PC-9 (cell line): ENCODE data around the gene DNAH7. TPM values are rescaled to one million over a fixed set of nuclear protein-coding genes. Genes with fewer than 3 reads are reported as not detected.
A peak's percentile ranks its signal among the peaks of the same experiment; 100 is the strongest.

Experiments used
- BruUV-seq: library from RNA; stranded (reverse); fragments of 400-500 nt; replicated peaks from 2 replicates; lab custom pipeline; 2021; lab: Mats Ljungman, UMichigan
- CTCF ChIA-PET: fragments of 300-600 bp; sonication (Branson Sonifier 250); formaldehyde crosslinking; loops from one replicate; lab custom pipeline; 2022; ENCODE audit warnings: antibody characterized with exemption; lab: Charles Lee
- POLR2A ChIA-PET: fragments of 300-600 bp; sonication (Branson Sonifier 250); formaldehyde crosslinking; loops from one replicate; lab custom pipeline; 2022; ENCODE audit warnings: antibody characterized with exemption; ENCODE audit not compliant: unreplicated experiment; lab: Charles Lee
- DNase-seq, 2 experiments: peaks; one replicate each; pipeline versions ENCODE4 v3.0.0 to v3.0.0-alpha.2; 2015 to 2022; ENCODE audit warnings: mixed read lengths in 1 of 2
- H2AFZ ChIP-seq: fragments of 200-600 bp; sonication (generic); 2 replicates; pipeline ENCODE4 v1.8.1; 2017; ENCODE audit warnings: antibody characterized with exemption
- H3F3A ChIP-seq: fragments of 200-600 bp; sonication (generic); 2 replicates; pipeline ENCODE4 v1.8.1; 2017; ENCODE audit warnings: antibody characterized with exemption, mild to moderate bottlenecking, low read depth; ENCODE audit not compliant: insufficient read depth
- H3K27ac ChIP-seq: fragments of 200-600 bp; sonication (generic); 2 replicates; pipeline ENCODE4 v1.6.1; 2016; ENCODE audit warnings: mixed run types
- H3K27me3 ChIP-seq: fragments of 200-600 bp; sonication (generic); 2 replicates; pipeline ENCODE4 v1.6.1; 2016; ENCODE audit warnings: low read depth, mixed run types; ENCODE audit not compliant: insufficient read depth
- H3K36me3 ChIP-seq: fragments of 200-600 bp; sonication (generic); 2 replicates; pipeline ENCODE4 v1.6.1; 2016; ENCODE audit warnings: low read depth, mixed run types
- H3K4me1 ChIP-seq: fragments of 200-600 bp; sonication (generic); replicated peaks from 2 replicates; pipeline ENCODE4 v1.6.1; 2016; ENCODE audit warnings: mixed run types; ENCODE audit not compliant: insufficient read depth
- H3K4me2 ChIP-seq: fragments of 200-600 bp; sonication (generic); 2 replicates; pipeline ENCODE4 v1.6.1; 2017; ENCODE audit warnings: mixed run types
- H3K4me3 ChIP-seq: fragments of 200-600 bp; sonication (generic); 2 replicates; pipeline ENCODE4 v1.6.1; 2016; ENCODE audit warnings: mixed run types
- H3K79me2 ChIP-seq: fragments of 200-600 bp; sonication (generic); 2 replicates; pipeline ENCODE4 v1.6.1; 2017; ENCODE audit warnings: low read depth, mixed run types
- H3K9me2 ChIP-seq: fragments of 200-600 bp; sonication (generic); 2 replicates; pipeline ENCODE4 v1.8.1; 2017; ENCODE audit warnings: mild to moderate bottlenecking; ENCODE audit not compliant: insufficient read depth
- H3K9me3 ChIP-seq: fragments of 200-600 bp; sonication (generic); 2 replicates; pipeline ENCODE4 v1.8.1; 2016; ENCODE audit warnings: low read depth; ENCODE audit not compliant: insufficient read depth
- H4K20me1 ChIP-seq: fragments of 200-600 bp; sonication (generic); 2 replicates; pipeline ENCODE4 v1.8.1; 2017; ENCODE audit not compliant: insufficient read depth
- EZH2 ChIP-seq: fragments of 200-600 bp; sonication (generic); IDR thresholded peaks from 2 replicates; pipeline ENCODE4 v1.8.0; 2017; ENCODE audit warnings: antibody characterized with exemption, low read depth
- intact Hi-C: fragments of 100-400 bp; cut with micrococcal nuclease; formaldehyde crosslinking; loops from one replicate; pipeline ENCODE4 v1.10.0; 2022; ENCODE audit not compliant: unreplicated experiment
- total RNA-seq: library from RNA; stranded (reverse); gene quantifications from 2 replicates; pipeline ENCODE4 v1.2.3, GENCODE V29; 2021
- TF ChIP-seq, protein P1 (sequence below): fragments of 200-600 bp; sonication (generic); conservative IDR thresholded peaks from 2 replicates; pipeline ENCODE4 v1.6.1; 2017; ENCODE audit warnings: mixed run types, antibody characterized with exemption, mild to moderate bottlenecking, moderate library complexity

The DNAH7 gene
- total RNA-seq, 1 experiment from 2014 or later: 3.8 TPM

- no TSS peak for BruUV-seq
- H3K79me2 ChIP-seq: no peaks in the 10 kb centered on the region
- no peaks in the 10 kb centered on the region for H4K20me1 ChIP-seq
- H2AFZ ChIP-seq: no peak overlapping the region
- TF ChIP-seq EZH2: no peak
- TF ChIP-seq, protein P1, sequence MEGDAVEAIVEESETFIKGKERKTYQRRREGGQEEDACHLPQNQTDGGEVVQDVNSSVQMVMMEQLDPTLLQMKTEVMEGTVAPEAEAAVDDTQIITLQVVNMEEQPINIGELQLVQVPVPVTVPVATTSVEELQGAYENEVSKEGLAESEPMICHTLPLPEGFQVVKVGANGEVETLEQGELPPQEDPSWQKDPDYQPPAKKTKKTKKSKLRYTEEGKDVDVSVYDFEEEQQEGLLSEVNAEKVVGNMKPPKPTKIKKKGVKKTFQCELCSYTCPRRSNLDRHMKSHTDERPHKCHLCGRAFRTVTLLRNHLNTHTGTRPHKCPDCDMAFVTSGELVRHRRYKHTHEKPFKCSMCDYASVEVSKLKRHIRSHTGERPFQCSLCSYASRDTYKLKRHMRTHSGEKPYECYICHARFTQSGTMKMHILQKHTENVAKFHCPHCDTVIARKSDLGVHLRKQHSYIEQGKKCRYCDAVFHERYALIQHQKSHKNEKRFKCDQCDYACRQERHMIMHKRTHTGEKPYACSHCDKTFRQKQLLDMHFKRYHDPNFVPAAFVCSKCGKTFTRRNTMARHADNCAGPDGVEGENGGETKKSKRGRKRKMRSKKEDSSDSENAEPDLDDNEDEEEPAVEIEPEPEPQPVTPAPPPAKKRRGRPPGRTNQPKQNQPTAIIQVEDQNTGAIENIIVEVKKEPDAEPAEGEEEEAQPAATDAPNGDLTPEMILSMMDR: no peak
- H3K9me2 ChIP-seq: no peaks in the 10 kb centered on the region
- DNase-seq: no peak
- no peak overlapping the region for H3K4me3 ChIP-seq
- intact Hi-C loops: no loop called here
- CTCF ChIA-PET: no interaction called here
- H3K27ac ChIP-seq: no peak overlapping the region
- H3K4me1 ChIP-seq: peaks cover 13% of the 10 kb centered on the region; the same call in 1 of the 2 replicates
- POLR2A ChIA-PET: no interaction called here
- no peaks in the 10 kb centered on the region for H3K36me3 ChIP-seq
- no peaks in the 10 kb centered on the region for H3K27me3 ChIP-seq
- H3F3A ChIP-seq: peaks cover 10% of the 10 kb centered on the region
- 0 out of 2 replicates have a peak, but pooled peaks cover 1% of the 10 kb centered on the region for H3K9me3 ChIP-seq
- H3K4me2 ChIP-seq: no peak overlapping the region
These were observed 309.8 kb downstream of the DNAH7 start for GRCh38 chr2:195758846-195759245.

DNA sequence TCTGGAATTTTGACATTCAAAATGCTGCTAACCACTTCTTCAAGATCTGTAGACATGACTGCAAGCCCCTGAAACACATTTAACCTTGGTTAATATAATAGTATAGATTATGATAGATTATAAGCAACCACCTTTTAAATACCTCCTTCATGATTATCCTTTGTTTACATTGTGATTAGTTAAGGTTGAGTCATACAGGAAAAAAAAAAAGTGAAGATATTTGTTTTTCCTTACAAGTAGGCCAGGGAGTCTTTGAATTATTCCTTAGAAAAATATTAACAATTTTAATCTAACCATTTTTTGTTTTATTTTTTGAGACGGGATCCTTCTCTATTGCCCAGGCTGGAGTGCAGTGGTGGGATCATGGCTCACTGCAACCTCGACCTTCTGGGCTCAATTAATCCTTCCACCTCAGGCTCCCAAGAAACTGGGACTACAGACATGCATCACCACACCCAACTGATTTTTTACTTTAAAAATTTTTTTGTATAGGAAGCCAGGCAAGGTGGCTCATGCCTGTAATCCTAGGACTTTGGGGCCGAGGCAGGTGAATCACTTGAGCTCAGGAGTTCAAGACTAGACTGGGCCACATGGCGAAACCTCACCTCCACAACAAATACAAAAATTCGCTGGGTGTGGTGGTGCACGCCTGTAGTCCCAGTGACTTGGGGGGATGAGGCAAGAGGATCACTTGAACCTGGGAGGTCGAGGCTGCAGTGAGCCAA lies 312.3 kb downstream of the DNAH7 start:
- Histone ChIP-seq H3K27ac (peak overlapping the region; percentile 38; the same call in 1 of the 2 replicates), H2AFZ (no peak overlapping the region), H3K4me1 (peaks cover 13% of the 10 kb centered on the region; the same call in 1 of the 2 replicates), H3F3A (peaks cover 10% of the 10 kb centered on the region), H3K4me3 (no peak overlapping the region), H3K4me2 (no peak overlapping the region), H3K27me3 (no peaks in the 10 kb centered on the region), H3K9me3 (no peaks in the 10 kb centered on the region), H4K20me1 (no peaks in the 10 kb centered on the region), H3K36me3 (no peaks in the 10 kb centered on the region), H3K9me2 (no peaks in the 10 kb centered on the region), H3K79me2 (no peaks in the 10 kb centered on the region)
- intact Hi-C loops: no loop called here
- ChIA-PET CTCF (interaction anchor here (0.7 kb wide), 1 partner anchor 580 kb away, joined by 6 read pairs; no protein-coding TSS in a partner anchor), POLR2A (no interaction called here)
- BruUV-seq: no TSS peak
- peak; percentile 9 to 68 for DNase-seq
- TF ChIP-seq EZH2: no peak
- TF ChIP-seq, protein P1: no peak

DNA sequence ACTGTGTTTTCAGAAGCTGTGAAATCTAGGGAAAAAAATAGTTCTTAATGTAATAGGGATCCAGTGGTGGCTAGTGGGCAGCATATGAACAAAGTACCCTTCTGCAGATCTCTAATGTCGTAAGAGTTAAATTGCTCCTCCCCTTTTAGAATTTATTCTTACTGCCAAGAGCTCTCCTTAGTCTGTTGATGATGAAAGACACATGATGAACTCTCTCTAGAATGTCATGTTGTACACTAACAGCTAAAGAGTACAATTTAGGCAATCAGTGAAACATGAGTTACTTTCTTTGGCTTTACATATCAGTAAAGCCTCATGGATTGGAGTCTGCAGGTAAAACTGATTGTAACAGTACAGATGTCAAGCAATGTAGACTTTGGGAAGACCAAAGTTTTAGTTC lies 327.4 kb downstream of the DNAH7 start:
- no TSS peak for BruUV-seq
- no peak for TF ChIP-seq EZH2
- TF ChIP-seq, protein P1: no peak
- Histone ChIP-seq H3K27ac (no peak overlapping the region), H4K20me1 (no peaks in the 10 kb centered on the region), H2AFZ (no peak overlapping the region), H3K9me3 (no peaks in the 10 kb centered on the region; the same call in 1 of the 2 replicates), H3K4me3 (no peak overlapping the region), H3K9me2 (no peaks in the 10 kb centered on the region), H3K36me3 (no peaks in the 10 kb centered on the region), H3K4me2 (no peak overlapping the region), H3K27me3 (no peaks in the 10 kb centered on the region), H3F3A (no peaks in the 10 kb centered on the region), H3K4me1 (no peaks in the 10 kb centered on the region), H3K79me2 (no peaks in the 10 kb centered on the region)
- no peak for DNase-seq
- ChIA-PET CTCF (no interaction called here), POLR2A (no interaction called here)
- intact Hi-C loops: no loop called here
